ENCODE measurements around the gene SYT3.

Gene SYT3

DNA sequence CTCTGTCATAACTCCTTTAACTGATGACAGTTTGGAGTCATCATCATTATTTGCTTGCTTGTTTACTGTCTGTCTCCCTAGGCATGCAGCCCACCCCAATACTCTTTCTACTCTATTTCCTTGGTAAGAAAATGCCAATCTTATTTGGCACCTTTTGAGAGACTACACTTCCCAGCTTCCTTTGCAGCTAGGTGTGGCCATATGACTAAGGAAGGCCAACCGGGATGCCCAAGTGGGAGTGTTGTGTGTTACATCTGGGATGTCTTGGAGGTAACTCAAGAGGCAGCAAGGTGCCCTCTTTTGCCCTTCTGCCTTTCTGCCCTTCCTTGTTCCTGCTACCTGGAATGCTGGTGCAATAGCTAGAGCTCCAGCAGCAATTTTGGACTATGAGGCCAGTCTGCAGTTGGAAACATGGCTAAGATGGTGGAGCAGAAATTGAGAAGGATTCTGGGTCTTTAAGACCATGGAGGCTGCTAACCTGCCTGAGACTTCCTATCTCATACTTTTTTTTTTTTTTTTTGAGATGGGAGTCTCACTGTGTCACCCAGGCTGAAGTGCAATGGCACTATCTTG lies 37.0 kb upstream of the SYT3 start:
- Histone ChIP-seq H3K4me1 (peaks cover 10 to 14% (median 14%) of the 10 kb centered on the region in 10 experiments; a peak in 18 of 20 replicates), H3K27me3 (no peaks in the 10 kb centered on the region), H3K4me3 (no peak overlapping the region), H3K36me3 (peaks cover 0 to 45% (median 28%) of the 10 kb centered on the region in 11 experiments; a peak in 13 of 22 replicates), H3K4me2 (no peak overlapping the region), H3K9me3 (replicated peaks in 1 of 11) (no peaks in the 10 kb centered on the region), H3K9ac (no peak overlapping the region), H4K20me1 (peaks cover 0 to 13% (median 0%) of the 10 kb centered on the region in 11 experiments; a peak in 6 of 22 replicates), H3K27ac (no peak overlapping the region)
- TF ChIP-seq Cebpa-rat (IDR thresholded peaks at IDR 0.05): no peak

DNA sequence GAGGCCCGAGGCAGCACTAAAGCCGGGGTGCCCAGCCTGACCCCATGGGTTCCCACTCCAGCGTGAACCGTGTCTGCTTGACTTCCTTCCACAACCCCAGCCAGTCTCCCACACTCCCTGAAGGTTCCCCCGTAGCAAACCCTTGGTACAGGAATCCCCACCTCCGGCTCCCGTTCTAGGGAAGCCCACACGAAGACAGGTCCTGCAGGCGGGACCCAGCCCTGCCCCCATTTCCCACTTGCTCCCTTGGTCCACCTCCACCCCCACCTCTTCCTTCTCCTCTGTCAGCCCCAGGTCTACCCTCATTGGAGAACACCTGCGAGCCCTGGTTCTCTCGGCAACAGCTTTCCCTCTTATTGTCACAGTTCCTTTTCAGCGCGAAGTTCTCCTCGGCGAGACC lies 33.4 kb upstream of the SYT3 start:
- TF ChIP-seq Cebpa-rat (IDR thresholded peaks at IDR 0.05): no peak
- H3K27ac ChIP-seq: no peak overlapping the region
- H4K20me1 ChIP-seq: peaks cover 0 to 35% (median 16%) of the 10 kb centered on the region in 11 experiments; a peak in 13 of 22 replicates
- H3K9me3 ChIP-seq (replicated peaks in 1 of 11): no peaks in the 10 kb centered on the region
- H3K27me3 ChIP-seq: peaks cover 5 to 10% (median 6%) of the 10 kb centered on the region in 11 experiments; a peak in 21 of 22 replicates
- H3K4me2 ChIP-seq: no peak overlapping the region
- no peak overlapping the region for H3K4me3 ChIP-seq
- H3K4me1 ChIP-seq: peaks cover 0 to 4% (median 0%) of the 10 kb centered on the region in 10 experiments; a peak in 1 of 20 replicates
- no peak overlapping the region for H3K9ac ChIP-seq
- peaks cover 0 to 40% (median 25%) of the 10 kb centered on the region in 11 experiments; a peak in 13 of 22 replicates for H3K36me3 ChIP-seq

DNA sequence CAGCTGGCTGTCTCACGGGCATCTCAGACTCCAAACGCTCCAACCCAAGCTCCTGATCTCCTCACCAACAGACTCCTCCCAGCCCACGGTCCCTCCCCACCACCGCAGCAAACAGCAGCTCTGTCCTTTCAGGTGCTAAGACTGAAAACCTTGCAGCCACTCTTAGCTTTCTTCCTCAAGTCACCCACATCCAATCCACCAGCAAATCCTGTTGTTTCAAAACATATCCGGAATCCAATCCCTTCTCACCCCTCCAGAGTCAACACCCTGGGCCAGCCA lies 30.4 kb upstream of the SYT3 start:
- no peaks in the 10 kb centered on the region for H3K9me3 ChIP-seq (replicated peaks in 1 of 11)
- H3K27me3 ChIP-seq: peaks cover 28 to 40% (median 32%) of the 10 kb centered on the region in 11 experiments
- no peak for TF ChIP-seq Cebpa-rat (IDR thresholded peaks at IDR 0.05)
- no peak overlapping the region for H3K9ac ChIP-seq
- H3K27ac ChIP-seq: no peak overlapping the region
- H3K4me3 ChIP-seq: no peak overlapping the region
- no peak overlapping the region for H3K4me2 ChIP-seq
- H3K36me3 ChIP-seq: peaks cover 0 to 17% (median 0%) of the 10 kb centered on the region in 11 experiments; a peak in 10 of 22 replicates
- peaks cover 0 to 62% (median 30%) of the 10 kb centered on the region in 11 experiments; a peak in 13 of 22 replicates for H4K20me1 ChIP-seq
- H3K4me1 ChIP-seq: peaks cover 0 to 11% (median 6%) of the 10 kb centered on the region in 10 experiments; a peak in 14 of 20 replicates

DNA sequence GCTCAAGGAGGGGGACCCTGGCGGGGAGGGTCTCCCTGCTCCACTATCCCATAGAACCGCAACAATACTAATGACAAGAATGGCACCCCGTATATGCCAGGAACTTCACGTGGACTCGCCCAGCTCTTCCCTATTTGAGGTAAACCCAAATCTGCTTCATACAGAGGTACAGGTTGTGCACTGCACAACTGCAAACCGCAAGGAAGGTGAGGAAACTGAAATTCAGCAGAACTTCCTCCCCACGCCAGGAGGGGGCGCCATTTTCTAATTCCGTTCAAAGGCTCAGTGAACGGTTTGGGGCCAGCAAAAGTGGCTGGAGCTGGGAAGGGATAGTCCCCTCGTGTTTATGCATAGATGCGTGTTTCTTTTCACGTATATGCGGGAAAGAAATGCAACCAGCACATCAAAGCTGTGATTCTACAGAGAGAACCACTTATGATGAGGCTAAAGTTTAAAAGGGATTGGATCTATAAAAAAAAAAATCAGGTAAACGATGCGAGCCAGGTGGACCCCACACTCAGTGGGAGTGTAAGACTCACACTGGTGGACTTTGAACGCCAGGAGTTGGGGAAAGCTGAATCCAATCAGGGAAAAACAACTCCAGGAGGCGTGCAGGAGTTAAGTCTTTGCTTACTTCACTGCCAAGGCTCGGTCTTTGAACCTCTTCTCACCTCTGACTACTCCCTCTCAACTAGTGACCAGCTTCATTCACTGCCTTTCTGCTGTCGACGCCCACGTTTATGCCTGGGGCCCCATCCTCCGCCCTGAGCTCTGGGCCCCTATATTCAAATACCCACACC lies 29.8 kb upstream of the SYT3 start:
- no peak overlapping the region for H3K9ac ChIP-seq
- H3K4me1 ChIP-seq: peaks cover 0 to 11% (median 6%) of the 10 kb centered on the region in 10 experiments; a peak in 14 of 20 replicates
- peaks cover 0 to 64% (median 30%) of the 10 kb centered on the region in 11 experiments; a peak in 13 of 22 replicates for H4K20me1 ChIP-seq
- H3K27me3 ChIP-seq: peaks cover 28 to 42% (median 32%) of the 10 kb centered on the region in 11 experiments
- no peak for TF ChIP-seq Cebpa-rat (IDR thresholded peaks at IDR 0.05)
- no peak overlapping the region for H3K4me2 ChIP-seq
- peaks cover 0 to 2% (median 0%) of the 10 kb centered on the region in 11 experiments; a peak in 4 of 22 replicates for H3K9me3 ChIP-seq (replicated peaks in 1 of 11)
- H3K4me3 ChIP-seq: no peak overlapping the region
- H3K36me3 ChIP-seq: peaks cover 0 to 16% (median 0%) of the 10 kb centered on the region in 11 experiments; a peak in 10 of 22 replicates
- H3K27ac ChIP-seq: no peak overlapping the region

DNA sequence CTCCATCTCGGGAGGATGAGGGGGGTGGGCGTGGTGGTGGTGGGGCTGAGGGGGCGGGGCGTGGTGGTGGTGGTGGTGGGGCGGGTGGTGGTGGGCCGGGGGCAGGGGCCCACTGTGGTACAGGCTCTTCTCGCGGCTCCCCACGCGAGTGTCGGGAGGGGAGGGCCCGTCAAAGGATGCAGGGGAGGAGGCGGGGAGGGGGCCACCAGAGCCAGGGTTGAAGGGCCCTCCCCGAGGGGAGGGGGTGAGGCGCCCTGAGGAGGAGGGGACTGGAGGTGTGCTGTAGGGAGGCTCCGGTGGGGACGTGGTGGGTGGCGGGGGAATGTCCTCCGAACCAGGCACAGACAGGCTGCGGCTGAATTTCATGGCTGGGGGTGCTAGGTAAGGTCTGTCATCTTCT lies 29.2 kb upstream of the SYT3 start:
- Histone ChIP-seq H3K9me3 (replicated peaks in 1 of 11) (peaks cover 0 to 7% (median 0%) of the 10 kb centered on the region in 11 experiments; a peak in 5 of 22 replicates), H3K4me3 (no peak overlapping the region), H3K4me1 (peaks cover 0 to 11% (median 6%) of the 10 kb centered on the region in 10 experiments; a peak in 14 of 20 replicates), H3K36me3 (peaks cover 0 to 19% (median 0%) of the 10 kb centered on the region in 11 experiments; a peak in 10 of 22 replicates), H3K27ac (no peak overlapping the region), H3K4me2 (no peak overlapping the region), H4K20me1 (peaks cover 0 to 64% (median 30%) of the 10 kb centered on the region in 11 experiments; a peak in 13 of 22 replicates), H3K9ac (no peak overlapping the region), H3K27me3 (peaks cover 28 to 42% (median 32%) of the 10 kb centered on the region in 11 experiments)
- no peak for TF ChIP-seq Cebpa-rat (IDR thresholded peaks at IDR 0.05)

- no peak for TF ChIP-seq Cebpa-rat (IDR thresholded peaks at IDR 0.05)
- Histone ChIP-seq H4K20me1 (peaks cover 0 to 68% (median 30%) of the 10 kb centered on the region in 11 experiments; a peak in 14 of 22 replicates), H3K27me3 (peaks cover 28 to 42% (median 32%) of the 10 kb centered on the region in 11 experiments), H3K4me3 (no peak overlapping the region), H3K36me3 (peaks cover 0 to 19% (median 0%) of the 10 kb centered on the region in 11 experiments; a peak in 10 of 22 replicates), H3K9me3 (replicated peaks in 1 of 11) (peaks cover 0 to 7% (median 0%) of the 10 kb centered on the region in 11 experiments; a peak in 5 of 22 replicates), H3K27ac (no peak overlapping the region), H3K4me1 (peaks cover 0 to 13% (median 6%) of the 10 kb centered on the region in 10 experiments; a peak in 14 of 20 replicates), H3K4me2 (no peak overlapping the region), H3K9ac (no peak overlapping the region)
Measured at GRCh38 chr19:50668416-50668815, 28.7 kb upstream of the SYT3 start.

- Histone ChIP-seq H4K20me1 (peaks cover 0 to 70% (median 30%) of the 10 kb centered on the region in 11 experiments; a peak in 15 of 22 replicates), H3K27ac (no peak overlapping the region), H3K4me1 (peaks cover 0 to 18% (median 8%) of the 10 kb centered on the region in 10 experiments; a peak in 14 of 20 replicates), H3K9ac (no peak overlapping the region), H3K4me3 (no peak overlapping the region), H3K4me2 (no peak overlapping the region), H3K9me3 (replicated peaks in 1 of 11) (peaks cover 0 to 7% (median 0%) of the 10 kb centered on the region in 11 experiments; a peak in 5 of 22 replicates), H3K27me3 (peaks cover 28 to 42% (median 32%) of the 10 kb centered on the region in 11 experiments), H3K36me3 (peaks cover 0 to 19% (median 0%) of the 10 kb centered on the region in 11 experiments; a peak in 10 of 22 replicates)
- no peak for TF ChIP-seq Cebpa-rat (IDR thresholded peaks at IDR 0.05)
Measured at GRCh38 chr19:50667759-50668231, 28.1 kb upstream of the SYT3 start.

DNA sequence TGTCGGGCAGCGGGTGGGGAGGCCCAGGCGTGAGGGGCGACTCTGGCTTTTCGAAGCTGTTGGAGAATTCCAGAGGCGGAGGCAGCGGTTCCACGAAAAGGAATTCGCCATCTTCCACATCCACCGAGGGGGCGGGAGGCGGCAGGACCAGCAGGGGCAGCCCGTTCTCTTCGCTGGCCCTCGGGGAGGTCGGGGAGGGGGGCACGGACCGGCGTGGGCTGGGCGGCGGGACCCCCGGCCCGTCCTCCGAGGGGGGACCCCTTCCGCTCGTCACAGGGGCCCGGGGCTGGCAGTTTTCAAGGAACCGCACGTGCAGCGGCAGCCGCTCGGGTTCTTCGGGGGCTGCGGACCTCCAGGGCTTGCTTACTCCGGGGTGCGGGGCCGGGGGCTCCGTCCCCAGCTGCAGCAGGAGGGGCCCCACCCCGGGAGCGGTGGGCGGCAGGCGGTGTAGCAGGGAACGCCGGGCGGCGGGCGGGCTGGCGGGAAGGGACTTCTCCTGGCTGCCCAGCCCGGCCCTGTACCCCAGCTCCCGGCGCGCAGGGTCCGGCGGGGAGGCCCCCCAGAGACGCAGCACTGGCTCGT lies 27.6 kb upstream of the SYT3 start:
- peaks cover 28 to 42% (median 32%) of the 10 kb centered on the region in 11 experiments for H3K27me3 ChIP-seq

More for the DNA sequence above, 27.6 kb upstream of the SYT3 start:
- Histone ChIP-seq H3K4me3 (no peak overlapping the region), H3K27ac (no peak overlapping the region), H3K36me3 (peaks cover 0 to 19% (median 0%) of the 10 kb centered on the region in 11 experiments; a peak in 10 of 22 replicates), H3K4me1 (peaks cover 0 to 19% (median 8%) of the 10 kb centered on the region in 10 experiments; a peak in 14 of 20 replicates), H3K9ac (no peak overlapping the region), H3K9me3 (replicated peaks in 1 of 11) (peaks cover 0 to 7% (median 0%) of the 10 kb centered on the region in 11 experiments; a peak in 5 of 22 replicates), H4K20me1 (peaks cover 0 to 75% (median 30%) of the 10 kb centered on the region in 11 experiments; a peak in 15 of 22 replicates), H3K4me2 (no peak overlapping the region)
- no peak for TF ChIP-seq Cebpa-rat (IDR thresholded peaks at IDR 0.05)
